HL-60 (cell line): ENCODE results near the gene PTMA.
A peak's percentile ranks its signal among the peaks of the same experiment; 100 is the strongest.

ENCODE experiments used
- DNase-seq, 2 experiments: peaks; one replicate each; pipeline ENCODE4 v3.0.0-alpha.2; 2010 to 2020; ENCODE audit warnings: low read depth in 1 of 2, low spot score in 1 of 2
- H3K27ac ChIP-seq: fragments of 250-450 bp; sonication (Bioruptor Pico); replicated peaks from 2 replicates; pipeline ENCODE4 v1.5.1; 2020; ENCODE audit warnings: mild to moderate bottlenecking, moderate library complexity
- H3K27me3 ChIP-seq: fragments of 250-450 bp; sonication (Bioruptor Pico); 2 replicates; pipeline ENCODE4 v1.5.1; 2021; ENCODE audit warnings: mild to moderate bottlenecking, moderate library complexity; ENCODE audit not compliant: insufficient read depth, poor library complexity, severe bottlenecking
- H3K4me3 ChIP-seq: replicated peaks from 2 replicates; pipeline ENCODE4 v1.5.1; 2011; ENCODE audit warnings: mild to moderate bottlenecking, control low read depth, low read length; ENCODE audit not compliant: insufficient read depth
- CTCF ChIP-seq: IDR thresholded peaks from one replicate; pipeline ENCODE4 v1.5.1; 2011; ENCODE audit warnings: low read length, control low read depth, inconsistent platforms; ENCODE audit not compliant: insufficient read depth
- GABPA ChIP-seq: IDR thresholded peaks from 2 replicates; pipeline ENCODE4 v1.6.1; 2012; ENCODE audit warnings: low read depth
- POLR2AphosphoS5 ChIP-seq: IDR thresholded peaks from 2 replicates; pipeline ENCODE4 v1.6.1; 2012; ENCODE audit warnings: low read depth
- REST ChIP-seq: IDR thresholded peaks from 2 replicates; pipeline ENCODE4 v1.6.1; 2012; ENCODE audit warnings: low read depth; ENCODE audit not compliant: insufficient replicate concordance
- SPI1 ChIP-seq: IDR thresholded peaks from 2 replicates; pipeline ENCODE4 v1.6.1; 2012; ENCODE audit warnings: low read depth, mild to moderate bottlenecking, borderline replicate concordance

PTMA gene

GRCh38 chr2:231674587-231675338 lies 33.6 kb upstream of the PTMA start:
- Histone ChIP-seq H3K27ac (peak overlapping the region; percentile 73), H3K27me3 (no peaks in the 10 kb centered on the region), H3K4me3 (no peak overlapping the region)
- peak in 1 of 2 experiments; percentile 85 for DNase-seq
- TF ChIP-seq CTCF (peak; percentile 45), SPI1 (no peak)

- Histone ChIP-seq H3K27ac (peak overlapping the region; percentile 17), H3K27me3 (no peaks in the 10 kb centered on the region), H3K4me3 (no peak overlapping the region)
- DNase-seq: no peak
- no peak for TF ChIP-seq SPI1
- no peak for TF ChIP-seq REST
- no peak for TF ChIP-seq GABPA
- TF ChIP-seq CTCF: no peak
- TF ChIP-seq POLR2AphosphoS5: no peak
Observed at GRCh38 chr2:231676243-231676642, 32.1 kb upstream of the PTMA start.

- Histone ChIP-seq H3K4me3 (no peak overlapping the region), H3K27ac (no peak overlapping the region), H3K27me3 (no peaks in the 10 kb centered on the region)
- TF ChIP-seq REST (no peak), CTCF (peak; percentile 99)
- DNase-seq: peak in 1 of 2 experiments; percentile 89
Observed at GRCh38 chr2:231677632-231678104, 30.7 kb upstream of the PTMA start.

- no peak overlapping the region for H3K4me3 ChIP-seq
- H3K27ac ChIP-seq: peak overlapping the region; percentile 72
- H3K27me3 ChIP-seq: no peaks in the 10 kb centered on the region
- DNase-seq: no peak
- TF ChIP-seq SPI1 (no peak), CTCF (no peak), POLR2AphosphoS5 (no peak), REST (no peak), GABPA (no peak)
Observed at GRCh38 chr2:231679908-231680284, 28.4 kb upstream of the PTMA start.
